MM.1S (cell line): ENCODE results near the gene NUDT1.

ENCODE experiments used
- CTCF ChIP-seq: fragments of 300-600 bp; sonication (generic); IDR thresholded peaks from 2 replicates; pipeline ENCODE4 v1.5.1; 2016; ENCODE audit warnings: antibody characterized with exemption, low read length, mixed read lengths
- EZH2phosphoT487 ChIP-seq: fragments of 300-600 bp; sonication (generic); IDR thresholded peaks from 2 replicates; pipeline ENCODE4 v1.6.1; 2018; ENCODE audit warnings: antibody characterized with exemption, low read length

- TF ChIP-seq CTCF: no peak
- no peak for TF ChIP-seq EZH2phosphoT487
These were observed 38.4 kb downstream of the NUDT1 start for GRCh38 chr7:2280424-2280823.
